Panc1 (cell line): ENCODE data around the gene COL4A3.

Experiments used
- POLR2AphosphoS5 ChIP-seq: IDR thresholded peaks from 2 replicates; pipeline ENCODE4 v1.6.1; 2012; ENCODE audit warnings: mild to moderate bottlenecking, low read depth, low read length, moderate library complexity
- SIN3A ChIP-seq: IDR thresholded peaks from 2 replicates; pipeline ENCODE4 v1.6.1; 2012; ENCODE audit warnings: low read depth, mild to moderate bottlenecking, low read length, moderate library complexity, borderline replicate concordance; ENCODE audit not compliant: insufficient read depth
- TCF7L2 ChIP-seq: IDR thresholded peaks from 2 replicates; pipeline ENCODE4 v1.6.1; 2011; ENCODE audit warnings: mild to moderate bottlenecking, low read depth, low read length, inconsistent platforms
- TF ChIP-seq, protein P1 (sequence below): fragments of 450-650 bp; IDR thresholded peaks from 2 replicates; pipeline ENCODE4 v1.5.1; 2017; ENCODE audit warnings: mild to moderate bottlenecking
- TF ChIP-seq, protein P2 (sequence below), 2 experiments: IDR thresholded peaks; 2 replicates each; pipeline ENCODE4 v1.6.1; 2011 to 2012; ENCODE audit warnings: low read depth in 2 of 2, control low read depth in 1 of 2, low read length in 1 of 2, mild to moderate bottlenecking in 1 of 2, moderate library complexity in 1 of 2; ENCODE audit not compliant: insufficient read depth in 1 of 2

DNA sequence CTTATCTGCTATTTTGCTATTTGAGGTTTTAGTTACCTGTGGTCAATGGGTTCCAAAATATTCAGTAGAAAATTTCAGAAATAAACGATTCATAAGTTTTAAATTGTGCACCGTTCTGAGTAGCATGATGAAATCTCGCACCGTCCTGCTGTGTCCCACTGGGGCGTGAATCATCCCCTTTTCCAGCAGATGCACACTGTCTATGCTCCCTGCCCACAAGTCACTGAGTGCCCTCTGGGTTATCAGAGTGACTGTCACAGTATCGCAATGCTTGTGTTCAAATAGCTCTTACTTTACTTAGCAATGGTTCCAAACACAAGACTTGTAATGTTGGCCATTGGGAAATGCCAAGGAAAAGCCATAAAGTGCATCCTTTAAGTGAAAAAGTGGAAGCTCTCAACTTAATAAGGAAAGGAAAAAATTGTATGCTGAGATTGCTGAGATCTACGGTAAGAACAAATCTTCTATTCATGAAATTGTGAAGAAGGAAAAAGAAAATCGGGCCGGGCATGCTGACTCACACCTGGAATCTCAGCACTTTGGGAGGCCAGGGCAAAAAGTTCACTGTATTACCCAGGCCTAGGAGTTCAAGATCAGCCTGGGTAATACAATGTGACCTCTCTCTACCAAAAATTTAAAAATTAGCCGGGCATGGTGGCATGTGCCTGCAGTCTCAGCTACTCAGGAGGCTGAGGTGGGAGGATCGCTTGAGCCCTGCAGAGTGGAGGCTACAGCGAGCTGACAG lies 13.3 kb downstream of the COL4A3 start:
- no peak for TF ChIP-seq TCF7L2
- TF ChIP-seq POLR2AphosphoS5: no peak
- TF ChIP-seq, protein P1, sequence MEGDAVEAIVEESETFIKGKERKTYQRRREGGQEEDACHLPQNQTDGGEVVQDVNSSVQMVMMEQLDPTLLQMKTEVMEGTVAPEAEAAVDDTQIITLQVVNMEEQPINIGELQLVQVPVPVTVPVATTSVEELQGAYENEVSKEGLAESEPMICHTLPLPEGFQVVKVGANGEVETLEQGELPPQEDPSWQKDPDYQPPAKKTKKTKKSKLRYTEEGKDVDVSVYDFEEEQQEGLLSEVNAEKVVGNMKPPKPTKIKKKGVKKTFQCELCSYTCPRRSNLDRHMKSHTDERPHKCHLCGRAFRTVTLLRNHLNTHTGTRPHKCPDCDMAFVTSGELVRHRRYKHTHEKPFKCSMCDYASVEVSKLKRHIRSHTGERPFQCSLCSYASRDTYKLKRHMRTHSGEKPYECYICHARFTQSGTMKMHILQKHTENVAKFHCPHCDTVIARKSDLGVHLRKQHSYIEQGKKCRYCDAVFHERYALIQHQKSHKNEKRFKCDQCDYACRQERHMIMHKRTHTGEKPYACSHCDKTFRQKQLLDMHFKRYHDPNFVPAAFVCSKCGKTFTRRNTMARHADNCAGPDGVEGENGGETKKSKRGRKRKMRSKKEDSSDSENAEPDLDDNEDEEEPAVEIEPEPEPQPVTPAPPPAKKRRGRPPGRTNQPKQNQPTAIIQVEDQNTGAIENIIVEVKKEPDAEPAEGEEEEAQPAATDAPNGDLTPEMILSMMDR: no peak
- no peak for TF ChIP-seq SIN3A
- TF ChIP-seq, protein P2, sequence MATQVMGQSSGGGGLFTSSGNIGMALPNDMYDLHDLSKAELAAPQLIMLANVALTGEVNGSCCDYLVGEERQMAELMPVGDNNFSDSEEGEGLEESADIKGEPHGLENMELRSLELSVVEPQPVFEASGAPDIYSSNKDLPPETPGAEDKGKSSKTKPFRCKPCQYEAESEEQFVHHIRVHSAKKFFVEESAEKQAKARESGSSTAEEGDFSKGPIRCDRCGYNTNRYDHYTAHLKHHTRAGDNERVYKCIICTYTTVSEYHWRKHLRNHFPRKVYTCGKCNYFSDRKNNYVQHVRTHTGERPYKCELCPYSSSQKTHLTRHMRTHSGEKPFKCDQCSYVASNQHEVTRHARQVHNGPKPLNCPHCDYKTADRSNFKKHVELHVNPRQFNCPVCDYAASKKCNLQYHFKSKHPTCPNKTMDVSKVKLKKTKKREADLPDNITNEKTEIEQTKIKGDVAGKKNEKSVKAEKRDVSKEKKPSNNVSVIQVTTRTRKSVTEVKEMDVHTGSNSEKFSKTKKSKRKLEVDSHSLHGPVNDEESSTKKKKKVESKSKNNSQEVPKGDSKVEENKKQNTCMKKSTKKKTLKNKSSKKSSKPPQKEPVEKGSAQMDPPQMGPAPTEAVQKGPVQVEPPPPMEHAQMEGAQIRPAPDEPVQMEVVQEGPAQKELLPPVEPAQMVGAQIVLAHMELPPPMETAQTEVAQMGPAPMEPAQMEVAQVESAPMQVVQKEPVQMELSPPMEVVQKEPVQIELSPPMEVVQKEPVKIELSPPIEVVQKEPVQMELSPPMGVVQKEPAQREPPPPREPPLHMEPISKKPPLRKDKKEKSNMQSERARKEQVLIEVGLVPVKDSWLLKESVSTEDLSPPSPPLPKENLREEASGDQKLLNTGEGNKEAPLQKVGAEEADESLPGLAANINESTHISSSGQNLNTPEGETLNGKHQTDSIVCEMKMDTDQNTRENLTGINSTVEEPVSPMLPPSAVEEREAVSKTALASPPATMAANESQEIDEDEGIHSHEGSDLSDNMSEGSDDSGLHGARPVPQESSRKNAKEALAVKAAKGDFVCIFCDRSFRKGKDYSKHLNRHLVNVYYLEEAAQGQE (IDR thresholded peaks at IDR 0.05; ENCODE audit: insufficient read depth in 1 of 2, low read depth in 2 of 2, low read length in 1 of 2): no peak
